ENCODE results near the gene UGT2B17.
"Not testable (repeated sequence)": the region's sequence is repeated elsewhere in the genome, so short reads cannot be mapped to it uniquely, and the experiment has no call there.

Gene UGT2B17

DNA sequence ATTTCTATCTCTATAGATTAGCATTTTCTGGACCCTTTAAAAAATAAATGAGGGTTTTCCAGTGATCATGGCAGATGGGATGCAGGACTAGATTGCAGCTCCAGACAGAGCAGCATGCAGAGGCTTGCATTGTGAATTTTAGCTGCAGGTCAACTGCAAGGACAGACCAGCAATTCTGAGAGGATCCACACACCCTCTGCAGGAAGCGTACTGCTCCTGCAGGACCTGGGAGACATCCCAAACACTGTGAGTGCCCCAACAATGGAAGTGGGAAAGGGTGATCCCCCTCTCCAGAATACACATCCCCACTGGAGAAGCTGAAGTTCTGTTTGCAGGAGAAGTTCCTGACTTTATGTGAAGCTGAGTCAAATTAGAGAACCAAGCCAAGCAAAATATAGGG, 7.1 kb downstream of the UGT2B17 start:
- not testable (repeated sequence) for DNase-seq (ENCODE audit: low spot score)

DNA sequence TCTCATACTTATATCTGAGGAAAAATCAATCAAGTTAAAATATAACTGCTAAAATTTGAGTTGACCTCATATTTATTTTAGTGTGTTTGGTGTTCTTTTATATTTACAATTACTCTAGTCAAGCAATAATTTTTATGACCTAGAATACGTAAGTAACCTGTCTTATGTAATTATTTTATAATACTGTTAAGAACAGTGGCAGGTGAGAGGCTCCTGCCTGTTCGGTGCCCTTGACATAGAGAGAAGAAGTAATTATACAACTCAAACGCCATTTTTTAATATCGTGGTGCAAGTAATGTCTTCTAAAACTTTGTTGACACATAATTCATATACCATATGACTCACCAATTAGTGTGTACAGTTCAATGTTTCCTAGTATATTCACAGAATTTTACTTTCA, 7.6 kb downstream of the UGT2B17 start:
- not testable (repeated sequence) for DNase-seq (ENCODE audit: low spot score)

DNA sequence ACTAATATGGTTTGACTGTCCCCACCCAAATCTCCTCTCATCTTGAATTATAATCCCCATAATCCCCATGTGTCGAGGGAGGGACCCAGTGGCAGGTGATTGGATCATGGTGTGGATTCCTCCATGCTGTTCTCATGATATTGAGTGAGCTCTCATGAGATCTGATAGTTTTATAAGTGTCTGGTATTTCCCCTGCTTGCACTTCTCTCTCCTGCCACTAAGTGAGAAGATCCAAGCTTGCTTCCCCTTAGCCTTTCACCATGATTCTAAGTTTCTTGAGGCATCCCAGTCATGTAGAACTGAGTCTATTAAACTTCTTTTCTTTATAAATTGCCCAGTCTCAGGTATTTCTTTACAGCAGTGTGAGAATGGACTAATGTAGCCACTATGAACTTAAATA, 9.8 kb downstream of the UGT2B17 start:
- DNase-seq (ENCODE audit: low spot score), result not testable (repeated sequence)

DNA sequence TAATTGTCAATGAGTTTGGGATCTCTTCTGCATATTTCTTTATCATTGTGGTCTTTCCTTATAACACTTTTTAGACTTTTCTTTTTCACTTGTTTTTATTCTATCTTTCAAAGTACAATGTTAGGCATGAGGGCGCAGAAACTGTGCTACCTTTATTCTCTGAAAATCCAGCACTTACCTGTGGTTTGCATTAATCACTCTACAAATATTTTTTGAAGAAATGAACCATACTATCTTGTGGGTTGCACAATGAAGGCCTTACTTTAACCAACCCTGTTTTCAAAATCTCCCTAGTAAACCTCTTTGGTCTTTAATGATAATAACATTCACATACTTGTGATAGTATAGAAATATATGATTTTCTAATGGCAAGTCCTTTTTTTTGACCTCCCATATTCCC, 11.0 kb downstream of the UGT2B17 start:
- not testable (repeated sequence) for DNase-seq (ENCODE audit: low spot score)

DNA sequence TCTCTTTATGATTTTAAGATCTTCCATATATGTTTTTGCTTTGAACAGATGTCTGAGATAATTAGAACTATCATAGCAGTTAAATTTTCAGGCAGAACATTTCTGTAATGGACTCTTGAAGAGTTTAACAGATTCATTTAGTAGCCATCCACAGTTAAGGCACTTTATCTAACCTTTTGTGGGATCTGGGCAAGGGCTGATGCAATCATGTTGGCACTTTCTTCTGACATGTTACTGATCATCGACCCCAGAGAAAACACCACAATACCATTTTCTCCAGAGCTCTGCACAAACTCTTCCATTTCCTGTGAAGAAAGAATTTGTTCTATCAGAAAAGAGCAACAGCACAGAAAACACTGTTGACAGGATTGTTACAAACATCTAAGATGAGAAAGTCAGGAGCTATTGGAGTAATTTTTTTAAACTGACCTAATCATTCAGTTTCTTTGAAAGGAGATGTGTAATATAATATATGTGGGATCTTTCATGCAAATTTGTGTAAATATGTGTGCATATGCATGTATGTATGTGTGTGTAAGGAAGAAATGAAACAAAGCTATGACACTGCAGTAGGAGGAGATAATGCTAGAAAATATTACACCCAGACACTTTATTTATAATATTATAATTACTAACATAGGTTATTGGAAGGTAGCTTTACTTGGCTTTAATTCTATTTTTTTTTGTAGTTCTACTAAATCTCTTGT, 15.6 kb downstream of the UGT2B17 start:
- DNase-seq (ENCODE audit: low spot score), result not testable (repeated sequence)

DNA sequence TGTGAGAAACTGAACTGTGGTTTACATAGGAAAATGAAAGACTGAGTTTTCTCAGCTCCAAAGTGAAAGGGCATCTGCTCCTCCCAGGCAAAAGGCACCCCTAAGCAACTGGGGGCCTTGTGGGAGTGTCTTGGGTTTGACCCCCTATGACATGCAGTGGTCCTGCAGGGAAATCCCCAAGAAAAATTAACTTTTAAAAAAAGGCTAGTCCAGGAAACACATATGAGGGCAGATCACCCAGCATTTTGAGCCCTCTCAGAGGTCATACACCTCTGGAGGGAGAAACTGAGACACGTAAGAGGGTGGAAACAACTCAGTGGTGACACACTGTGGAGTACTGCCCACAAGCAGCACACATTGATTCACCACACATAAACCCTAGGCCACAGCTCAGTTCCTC, 22.3 kb downstream of the UGT2B17 start:
- not testable (repeated sequence) for DNase-seq (ENCODE audit: low spot score)

DNA sequence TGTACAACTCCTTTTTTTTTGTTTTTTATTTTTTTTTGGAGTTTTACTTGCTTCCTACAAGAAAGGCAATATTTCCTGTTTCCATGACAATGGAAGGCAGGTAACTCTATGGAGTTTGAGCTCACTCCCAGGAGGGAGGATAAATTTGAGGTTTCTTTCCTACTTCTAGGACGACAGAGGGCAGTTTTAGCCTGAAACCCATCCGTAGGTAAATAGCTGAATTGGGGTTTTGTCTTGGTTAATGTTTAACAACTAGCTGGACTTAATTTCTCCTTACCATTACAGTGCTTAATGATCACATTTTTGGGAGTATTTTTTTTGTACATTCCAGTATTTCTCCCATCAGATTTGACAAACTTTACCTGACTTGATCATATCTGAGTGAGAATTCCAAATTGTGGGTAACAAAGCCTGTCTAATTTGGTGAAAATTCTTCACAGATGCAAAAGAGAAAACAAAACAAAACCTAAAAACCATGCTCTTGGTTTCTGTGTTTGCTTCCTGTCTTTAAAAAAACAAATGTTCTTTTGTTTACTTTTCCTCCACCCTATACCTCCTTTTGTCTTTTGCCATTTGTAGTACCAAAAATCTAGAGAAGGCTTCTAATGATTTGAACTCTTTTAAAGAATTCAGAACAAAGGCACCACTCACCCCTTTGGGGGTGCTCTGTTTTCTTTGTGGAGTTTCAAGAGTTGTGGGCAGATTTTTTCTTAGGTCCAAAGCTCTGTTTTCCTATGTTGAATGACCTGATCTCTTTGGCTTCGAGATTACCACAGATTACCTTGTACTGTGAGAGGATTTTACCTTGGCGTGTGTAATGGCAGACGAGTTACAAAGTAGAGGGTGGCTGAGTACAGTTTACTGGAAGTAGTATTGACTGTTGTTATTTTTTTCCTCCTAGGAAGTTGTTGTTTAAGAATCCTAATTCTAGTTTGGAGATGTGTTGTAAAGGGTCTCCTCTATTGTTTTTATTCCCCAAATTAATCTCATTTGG, 23.0 kb downstream of the UGT2B17 start:
- DNase-seq (ENCODE audit: low spot score), result not testable (repeated sequence)

DNA sequence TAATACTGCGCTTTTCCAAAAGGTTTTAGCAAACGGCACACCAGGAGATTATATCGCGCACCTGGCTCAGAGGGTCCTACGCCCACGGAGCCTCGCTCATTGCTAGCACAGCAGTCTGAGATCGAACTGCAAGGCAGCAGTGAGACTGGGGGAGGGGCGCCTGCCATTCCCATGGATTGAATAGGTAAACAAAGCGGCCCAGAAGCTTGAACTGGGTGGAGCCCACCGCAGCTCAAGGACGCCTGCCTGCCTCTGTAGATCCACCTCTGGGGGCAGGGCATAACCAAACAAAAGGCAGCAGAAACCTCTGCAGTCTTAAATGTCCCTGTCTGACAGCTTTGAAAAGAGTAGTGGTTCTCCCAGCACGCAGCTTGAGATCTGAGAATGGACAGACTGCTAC, 33.4 kb downstream of the UGT2B17 start:
- DNase-seq (ENCODE audit: low spot score), result not testable (repeated sequence)

DNA sequence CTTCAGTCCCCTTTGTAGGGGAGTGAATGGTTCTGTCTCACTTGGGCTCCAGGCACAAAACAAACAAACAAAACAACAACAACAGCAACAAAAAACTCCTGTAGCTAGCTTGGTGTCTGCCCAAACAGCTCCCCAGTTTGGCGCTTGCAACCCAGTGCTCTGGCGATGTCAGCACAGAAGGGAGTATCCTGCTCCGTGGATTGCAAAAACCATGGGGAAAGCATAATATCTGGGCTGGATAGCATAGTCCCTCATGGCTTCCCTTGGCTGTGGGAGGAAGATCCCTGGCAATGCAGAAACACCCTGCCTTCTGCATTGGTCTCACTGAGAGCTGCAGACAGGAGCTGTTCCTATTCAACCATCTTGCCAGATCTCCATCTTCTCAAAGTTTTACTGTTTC, 39.7 kb downstream of the UGT2B17 start:
- DNase-seq (ENCODE audit: low spot score), result no peak

DNA sequence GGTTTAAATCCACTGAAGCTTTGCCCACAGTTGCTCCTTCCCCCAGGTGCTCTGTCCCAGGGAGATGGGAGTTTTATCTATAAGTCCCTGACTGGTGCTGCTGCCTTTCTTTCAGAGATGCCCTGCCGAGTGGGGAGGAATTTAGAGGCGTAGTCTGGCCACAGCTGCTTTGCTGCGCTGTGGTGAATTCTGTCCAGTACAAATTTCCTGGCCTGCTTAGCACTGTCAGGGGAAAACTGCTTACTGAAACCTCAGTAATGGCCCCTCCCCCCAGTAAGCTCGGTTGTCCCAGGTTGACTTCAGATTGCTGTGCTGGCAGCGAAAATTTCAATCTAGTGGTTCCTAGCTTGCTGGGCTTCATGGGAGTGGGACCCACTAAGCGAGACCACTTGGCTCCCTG, 40.1 kb downstream of the UGT2B17 start:
- no peak for DNase-seq (ENCODE audit: low spot score)

DNA sequence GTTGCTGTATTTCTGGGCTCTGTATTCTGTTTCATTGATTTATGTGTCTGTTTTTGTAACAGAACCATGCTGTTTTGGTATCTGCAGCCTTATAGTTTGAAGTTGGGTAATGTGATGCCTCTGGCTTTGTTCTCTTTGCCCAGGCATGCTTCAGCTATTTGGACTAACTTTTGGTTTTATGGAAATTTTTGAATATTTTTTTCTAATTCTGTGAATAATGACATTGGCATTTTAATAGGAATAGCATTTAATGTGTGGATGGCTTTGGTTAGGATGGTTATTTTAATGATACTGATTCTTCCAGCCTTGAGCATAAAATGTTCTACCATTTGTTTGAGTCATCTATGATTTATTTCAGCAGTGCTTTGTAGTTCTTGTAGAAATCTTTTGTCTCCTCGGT, 53.9 kb downstream of the UGT2B17 start:
- not testable (repeated sequence) for DNase-seq (ENCODE audit: low spot score)

DNA sequence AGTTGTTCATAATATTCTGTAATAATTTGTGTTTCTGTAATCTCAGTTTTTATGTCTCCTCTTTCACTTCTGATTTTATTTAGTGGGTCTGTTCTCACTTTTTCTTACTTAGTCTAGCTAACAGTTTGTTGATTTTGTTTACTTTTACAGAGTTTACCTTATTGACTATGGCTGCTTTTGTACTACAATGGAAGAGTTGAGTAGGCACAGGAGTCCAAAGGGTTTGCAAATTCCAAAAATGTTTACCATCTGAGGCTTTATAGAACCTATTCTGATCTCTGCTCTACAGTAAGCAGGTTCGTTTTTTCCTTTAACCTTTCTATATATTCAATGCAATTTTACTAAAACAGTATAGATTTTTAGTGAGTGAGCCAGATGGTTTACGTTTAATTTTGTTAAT, 55.1 kb downstream of the UGT2B17 start:
- DNase-seq (ENCODE audit: low spot score), result no peak

DNA sequence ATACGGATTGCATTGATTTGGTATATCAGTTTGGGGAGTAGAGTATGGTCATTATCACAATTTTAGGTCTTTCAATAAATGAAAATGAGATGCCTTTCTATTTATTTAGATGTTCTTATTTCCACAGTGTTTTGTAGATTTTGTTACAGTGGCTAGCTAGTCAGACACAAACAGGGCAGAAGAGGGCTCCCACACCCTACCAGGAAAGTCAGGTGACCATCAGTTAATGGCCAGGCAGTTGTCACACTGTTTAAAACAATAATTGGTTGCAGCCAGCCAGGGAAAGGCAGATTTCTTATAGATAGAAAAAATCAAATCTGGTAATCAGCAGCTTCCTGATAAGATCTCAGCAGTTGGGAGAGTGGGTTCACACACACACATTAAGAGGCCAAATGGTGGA, 57.2 kb downstream of the UGT2B17 start:
- no peak for DNase-seq (ENCODE audit: low spot score)

DNA sequence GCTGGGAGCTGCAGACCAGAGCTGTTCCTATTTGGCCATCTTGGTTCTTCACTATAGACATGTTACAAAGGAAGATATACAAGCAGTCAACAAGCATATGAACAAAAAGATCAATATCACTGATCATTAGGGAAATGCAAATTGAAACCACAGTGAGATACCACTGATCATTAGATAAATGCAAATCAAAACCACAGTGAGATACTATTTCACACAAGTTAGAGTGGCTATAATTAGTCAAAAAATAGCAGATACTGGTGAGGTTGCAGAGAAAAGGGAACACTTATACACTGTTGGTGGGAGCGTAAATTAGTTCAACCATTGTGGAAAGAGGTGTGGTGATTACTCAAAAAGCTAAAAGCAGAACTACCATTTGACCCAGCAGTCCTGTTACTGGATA, 70.7 kb downstream of the UGT2B17 start:
- not testable (repeated sequence) for DNase-seq (ENCODE audit: low spot score)

DNA sequence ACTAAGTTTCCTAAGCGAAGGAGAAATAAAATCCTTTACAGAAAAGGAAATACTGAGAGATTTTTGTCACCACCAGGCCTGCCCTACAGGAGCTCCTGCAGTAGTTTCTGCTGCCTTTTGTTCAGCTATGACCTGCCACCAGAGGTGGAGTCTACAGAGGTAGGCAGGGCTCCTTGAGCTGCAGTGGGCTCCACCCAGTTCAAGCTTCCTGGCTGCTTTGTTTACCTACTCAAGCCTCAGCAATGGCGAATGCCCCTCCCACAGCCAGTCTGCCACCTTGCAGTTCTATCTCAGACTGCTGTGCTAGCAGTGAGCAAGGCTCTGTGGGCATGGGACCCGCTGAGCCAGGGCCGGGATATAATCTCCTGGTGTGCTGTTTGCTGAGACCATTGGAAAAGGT, 71.3 kb downstream of the UGT2B17 start:
- DNase-seq (ENCODE audit: low spot score), result not testable (repeated sequence)

DNA sequence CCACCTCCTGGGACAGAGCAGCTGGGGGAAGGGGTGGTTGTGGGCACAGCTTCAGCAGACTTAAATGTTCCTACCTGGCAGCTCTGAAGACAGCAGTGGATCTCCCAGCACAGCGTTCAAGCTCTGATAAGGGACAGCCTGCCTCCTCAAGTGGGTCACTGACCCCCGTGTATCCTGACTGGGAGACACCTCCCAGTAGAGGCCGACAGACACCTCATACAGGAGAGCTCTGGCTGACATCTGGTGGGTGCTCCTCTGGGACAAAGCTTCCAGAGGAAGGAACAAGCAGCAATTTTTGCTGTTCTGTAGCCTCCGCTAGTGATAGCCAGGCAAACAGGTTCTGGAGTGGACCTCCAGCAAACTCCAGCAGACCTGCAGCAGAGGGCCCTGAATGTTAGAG, 72.7 kb downstream of the UGT2B17 start:
- DNase-seq (ENCODE audit: low spot score), result not testable (repeated sequence)

DNA sequence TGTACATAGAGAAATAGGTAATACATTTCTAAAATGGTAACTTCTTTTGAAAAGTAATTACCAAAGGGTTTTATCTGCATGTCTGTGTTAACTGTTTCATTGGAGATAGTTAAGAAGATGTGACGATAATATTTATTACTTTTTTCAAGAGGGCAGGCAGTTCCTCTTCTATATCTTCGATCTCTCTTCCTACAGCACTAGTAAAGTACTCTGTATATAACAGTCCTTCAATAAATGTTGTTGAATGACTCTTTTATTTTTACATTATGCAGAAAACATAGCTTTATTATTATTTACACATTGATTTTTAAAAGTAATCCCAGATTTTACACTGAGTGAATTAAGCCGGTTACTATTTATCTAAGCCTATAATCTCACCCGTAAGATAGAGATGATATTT, 77.1 kb downstream of the UGT2B17 start:
- no peak for DNase-seq (ENCODE audit: low spot score)

DNA sequence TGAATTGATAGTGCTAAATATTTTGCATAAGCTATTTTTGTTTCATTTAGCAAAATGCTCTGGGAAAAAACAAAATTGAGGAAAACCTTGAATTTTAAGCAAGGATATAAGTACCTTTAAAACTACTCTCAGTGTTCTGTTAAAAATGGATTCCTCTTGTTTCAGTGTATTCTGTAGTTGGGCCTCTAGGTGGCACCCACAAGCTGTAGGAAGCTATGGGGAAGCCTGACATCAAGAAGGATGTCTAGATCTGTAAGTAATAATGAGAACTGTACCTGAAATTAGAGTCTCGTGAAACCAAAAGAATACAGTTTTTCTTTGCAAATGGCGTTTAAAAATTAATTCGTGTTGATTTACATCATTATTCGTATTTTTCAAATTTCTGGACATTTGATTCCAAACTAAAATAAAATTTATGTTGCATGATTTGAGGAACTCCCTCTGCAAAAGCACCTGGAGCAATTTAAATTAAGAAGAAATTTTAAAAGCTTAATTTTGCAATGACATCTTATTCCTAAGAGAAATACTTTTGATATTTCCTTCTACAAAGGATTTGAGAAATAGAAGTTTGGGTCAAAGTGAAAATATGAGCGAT, 77.6 kb downstream of the UGT2B17 start:
- DNase-seq (ENCODE audit: low spot score), result peak; percentile 42

DNA sequence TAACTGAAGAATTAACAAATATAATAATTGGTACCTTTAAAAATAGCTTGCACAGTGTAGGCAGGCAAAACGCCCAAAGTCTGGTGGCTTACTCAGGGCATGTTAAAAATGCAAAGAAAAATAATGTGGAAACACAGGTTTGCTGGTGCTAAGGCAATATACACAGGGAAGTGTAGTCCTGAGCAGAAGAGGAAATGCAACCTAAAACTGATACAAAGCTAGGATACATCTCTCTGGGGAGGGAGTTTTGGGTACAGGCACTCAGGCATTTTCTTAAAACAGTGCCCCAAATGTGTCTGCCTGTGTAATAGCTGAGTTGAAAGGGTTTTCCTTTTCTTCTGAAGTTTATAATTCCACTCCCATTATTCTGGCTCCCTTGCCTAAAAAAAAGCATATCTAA, 81.4 kb downstream of the UGT2B17 start:
- DNase-seq (ENCODE audit: low spot score), result no peak

DNA sequence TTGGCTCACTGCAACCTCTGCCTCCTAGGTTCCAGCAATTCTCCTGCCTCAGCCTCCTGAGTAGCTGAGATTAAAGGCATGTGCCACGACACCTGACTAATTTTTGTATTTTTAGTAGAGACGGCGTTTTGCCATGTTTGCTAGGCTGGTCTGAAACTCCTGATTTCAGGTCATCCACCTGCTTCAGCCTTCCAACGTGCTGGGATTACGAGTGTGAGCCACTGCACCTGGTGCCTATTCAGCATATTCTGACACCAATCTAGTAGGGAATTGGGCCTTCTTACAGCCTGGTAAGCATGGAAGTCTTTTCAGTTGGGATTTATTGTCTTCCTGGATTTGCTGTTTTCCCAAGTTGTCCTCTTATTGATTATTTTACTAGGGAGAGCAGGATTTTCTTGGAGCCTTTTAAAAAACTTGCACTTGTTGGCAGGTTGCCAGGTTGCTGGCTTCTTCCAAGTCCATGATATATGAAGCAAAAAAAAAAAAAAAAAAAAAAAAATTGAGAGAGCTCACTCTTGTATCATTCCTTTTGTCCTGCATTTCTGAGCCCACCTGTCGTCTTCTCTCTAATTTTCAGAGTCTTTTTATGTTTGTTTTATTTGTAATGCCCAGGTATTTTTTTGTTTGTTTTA, 85.2 kb downstream of the UGT2B17 start:
- no peak for DNase-seq (ENCODE audit: low spot score)

DNA sequence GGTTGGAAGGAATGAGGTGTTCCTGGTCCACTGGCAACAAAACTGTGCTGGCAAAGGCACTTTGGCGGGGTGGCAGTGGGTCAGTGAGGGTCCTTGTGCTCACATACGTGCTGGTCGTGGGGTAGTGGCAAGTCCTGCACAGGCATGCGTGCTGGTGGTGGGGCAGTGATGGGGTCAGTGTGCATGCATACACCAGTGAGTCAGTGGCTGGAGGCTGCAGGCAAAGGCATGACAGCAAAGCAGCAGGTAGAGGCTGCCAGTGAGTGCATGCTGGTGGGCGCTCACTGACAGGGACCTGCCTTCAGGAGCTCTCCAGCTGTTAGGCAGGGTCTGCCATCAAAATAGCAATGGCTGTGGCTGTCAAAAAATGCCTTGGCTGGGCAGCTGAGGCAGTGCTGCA, 86.8 kb downstream of the UGT2B17 start:
- no peak for DNase-seq (ENCODE audit: low spot score)
